Glomerular endothelial cell (primary cell): ENCODE results near the gene TSEN34. TPM values are rescaled to one million over a fixed set of nuclear protein-coding genes. Genes with fewer than 3 reads are reported as not detected.
"Not testable (repeated sequence)": the region's sequence is repeated elsewhere in the genome, so short reads cannot be mapped to it uniquely, and the experiment has no call there.

Source experiments
- DNase-seq: peaks from one replicate; pipeline ENCODE4 v3.0.0-alpha.2; 2011; ENCODE audit warnings: low read depth, low spot score; ENCODE audit errors: extremely low read depth
- total RNA-seq: library from RNA; depleted of rRNA; stranded (reverse); fragments of >200 nt; gene quantifications from 2 replicates; pipeline ENCODE4 v1.2.3, GENCODE V29; 2015

Gene TSEN34
- total RNA-seq, 1 donor from 2014 or later = 92.9 TPM

GRCh38 chr19:54207676-54207982 is 16.5 kb downstream of the TSEN34 start:
- no peak for DNase-seq

GRCh38 chr19:54207983-54208783 is 17.1 kb downstream of the TSEN34 start:
- no peak for DNase-seq

GRCh38 chr19:54208784-54209057 is 17.6 kb downstream of the TSEN34 start:
- no peak for DNase-seq

- DNase-seq = no peak
Observed at GRCh38 chr19:54209058-54209810, 18.1 kb downstream of the TSEN34 start.

GRCh38 chr19:54209811-54210494 is 18.8 kb downstream of the TSEN34 start:
- DNase-seq = no peak

- DNase-seq = no peak
Observed at GRCh38 chr19:54211235-54211634, 20.1 kb downstream of the TSEN34 start.

- DNase-seq = not testable (repeated sequence)
Observed at GRCh38 chr19:54214217-54214616, 23.1 kb downstream of the TSEN34 start.

- DNase-seq = not testable (repeated sequence)
Observed at GRCh38 chr19:54214734-54215133, 23.6 kb downstream of the TSEN34 start.

- no peak for DNase-seq
Observed at GRCh38 chr19:54216869-54217268, 25.8 kb downstream of the TSEN34 start.

GRCh38 chr19:54217517-54218247 is 26.6 kb downstream of the TSEN34 start:
- DNase-seq = not testable (repeated sequence)

GRCh38 chr19:54218259-54218658 is 27.2 kb downstream of the TSEN34 start:
- no peak for DNase-seq

- no peak for DNase-seq
Observed at GRCh38 chr19:54218960-54219661, 28.0 kb downstream of the TSEN34 start.

GRCh38 chr19:54219702-54220101 is 28.6 kb downstream of the TSEN34 start:
- not testable (repeated sequence) for DNase-seq

- DNase-seq = not testable (repeated sequence)
Observed at GRCh38 chr19:54221947-54222346, 30.8 kb downstream of the TSEN34 start.

- not testable (repeated sequence) for DNase-seq
Observed at GRCh38 chr19:54222474-54223276, 31.6 kb downstream of the TSEN34 start, which contains the start of gene LILRB3. Gene LILRB3, minus strand, starts transcription at chr19:54223007. Its CDS starts 31 bp downstream, at chr19:54222976.

- DNase-seq = not testable (repeated sequence)
Observed at GRCh38 chr19:54223277-54223936, 32.3 kb downstream of the TSEN34 start.

GRCh38 chr19:54223937-54224281 is 32.8 kb downstream of the TSEN34 start:
- DNase-seq = not testable (repeated sequence)

- not testable (repeated sequence) for DNase-seq
Observed at GRCh38 chr19:54224619-54225018, 33.5 kb downstream of the TSEN34 start.

GRCh38 chr19:54229146-54229545 is 38.0 kb downstream of the TSEN34 start:
- DNase-seq = no peak
